ENCODE data around the gene MCTP2. TPM values are rescaled to one million over a fixed set of nuclear protein-coding genes. Genes with fewer than 3 reads are reported as not detected.

MCTP2 gene
- total RNA-seq, 4 donors from 2014 or later, result 35.2 to 84.0 (median 61.2) TPM

GRCh38 chr15:94455297-94455696 lies 223.9 kb downstream of the MCTP2 start:
- H3K36me3 ChIP-seq, result no peaks in the 10 kb centered on the region
- H3K4me3 ChIP-seq (replicated peaks in 1 of 3), result no peak overlapping the region
- no peak overlapping the region for H3K27ac ChIP-seq
- 95 to 96% methylated on average over 9 of the region's 9 CpGs for WGBS, 2 donors
- intact Hi-C loops (cut with DNase I), result no loop called here
- TF ChIP-seq POLR2A (IDR thresholded peaks at IDR 0.05), result no peak
- no peak for TF ChIP-seq CTCF (IDR thresholded peaks at IDR 0.05)
- H3K9me3 ChIP-seq, result no peaks in the 10 kb centered on the region
- no peak for DNase-seq
- H3K4me1 ChIP-seq, result no peaks in the 10 kb centered on the region
- H3K27me3 ChIP-seq, result no peaks in the 10 kb centered on the region

- H3K9me3 ChIP-seq, result no peaks in the 10 kb centered on the region
- no peak overlapping the region for H3K4me3 ChIP-seq (replicated peaks in 1 of 3)
- intact Hi-C loops (cut with DNase I), result no loop called here
- 77 to 83% methylated on average over 5 of the region's 5 CpGs for WGBS, 2 donors
- no peak for DNase-seq
- H3K27ac ChIP-seq, result no peak overlapping the region
- H3K27me3 ChIP-seq, result no peaks in the 10 kb centered on the region
- no peak for TF ChIP-seq POLR2A (IDR thresholded peaks at IDR 0.05)
- no peak for TF ChIP-seq CTCF (IDR thresholded peaks at IDR 0.05)
- no peaks in the 10 kb centered on the region for H3K36me3 ChIP-seq
- no peaks in the 10 kb centered on the region for H3K4me1 ChIP-seq
Observed at GRCh38 chr15:94456226-94456625, 224.9 kb downstream of the MCTP2 start.

- Histone ChIP-seq H3K9me3 (no peaks in the 10 kb centered on the region), H3K4me1 (no peaks in the 10 kb centered on the region), H3K4me3 (replicated peaks in 1 of 3) (no peak overlapping the region), H3K36me3 (no peaks in the 10 kb centered on the region), H3K27ac (no peak overlapping the region), H3K27me3 (no peaks in the 10 kb centered on the region)
- TF ChIP-seq POLR2A (IDR thresholded peaks at IDR 0.05), result no peak
- no peak for TF ChIP-seq CTCF (IDR thresholded peaks at IDR 0.05)
- 87 to 92% methylated on average over 8 of the region's 8 CpGs for WGBS, 2 donors
- intact Hi-C loops (cut with DNase I), result no loop called here
- DNase-seq, result no peak
Observed at GRCh38 chr15:94457661-94458060, 226.3 kb downstream of the MCTP2 start.

GRCh38 chr15:94460624-94461023 lies 229.3 kb downstream of the MCTP2 start:
- Histone ChIP-seq H3K36me3 (no peaks in the 10 kb centered on the region), H3K27me3 (no peaks in the 10 kb centered on the region), H3K27ac (no peak overlapping the region), H3K4me1 (no peaks in the 10 kb centered on the region), H3K9me3 (no peaks in the 10 kb centered on the region), H3K4me3 (replicated peaks in 1 of 3) (no peak overlapping the region)
- DNase-seq, result no peak
- intact Hi-C loops (cut with DNase I), result no loop called here
- TF ChIP-seq CTCF (IDR thresholded peaks at IDR 0.05), result no peak
- no peak for TF ChIP-seq POLR2A (IDR thresholded peaks at IDR 0.05)
- WGBS, 2 donors, result 85% methylated on average over 1 of the region's 1 CpG

GRCh38 chr15:94467034-94467433 lies 235.7 kb downstream of the MCTP2 start:
- Histone ChIP-seq H3K27me3 (no peaks in the 10 kb centered on the region), H3K4me1 (no peaks in the 10 kb centered on the region), H3K9me3 (no peaks in the 10 kb centered on the region), H3K36me3 (no peaks in the 10 kb centered on the region), H3K4me3 (replicated peaks in 1 of 3) (no peak overlapping the region), H3K27ac (no peak overlapping the region)
- intact Hi-C loops (cut with DNase I), result no loop called here
- WGBS, 2 donors, result 98% methylated on average over 1 of the region's 1 CpG
- no peak for DNase-seq
- no peak for TF ChIP-seq POLR2A (IDR thresholded peaks at IDR 0.05)
- TF ChIP-seq CTCF (IDR thresholded peaks at IDR 0.05), result no peak
